Breast epithelium (tissue), 4 donors: ENCODE measurements around the gene ZNF492. TPM values are rescaled to one million over a fixed set of nuclear protein-coding genes. Genes with fewer than 3 reads are reported as not detected.
"Not testable (repeated sequence)": the region's sequence is repeated elsewhere in the genome, so short reads cannot be mapped to it uniquely, and the experiment has no call there.

Source experiments
- DNase-seq, 2 donors: peaks; one replicate each; pipeline ENCODE4 v3.0.0-alpha.2; 2019; ENCODE audit warnings: low spot score in 2 of 2
- H3K27ac ChIP-seq, 2 donors: fragments of 200-600 bp; sonication (generic) in 1 of 2; one replicate each; pipeline ENCODE4 v1.5.1; 2016 to 2019; ENCODE audit warnings: mild to moderate bottlenecking in 1 of 2
- H3K27me3 ChIP-seq, 2 donors: fragments of 200-600 bp; sonication (generic) in 1 of 2; one replicate each; pipeline versions ENCODE4 v1.5.1 to v1.6.0; 2017 to 2019; ENCODE audit warnings: control low read depth in 1 of 2, mild to moderate bottlenecking in 1 of 2
- H3K36me3 ChIP-seq: fragments of 200-600 bp; one replicate; pipeline ENCODE4 v1.5.1; 2019
- H3K4me1 ChIP-seq, 2 donors: fragments of 200-600 bp; sonication (generic); one replicate each; pipeline ENCODE4 v1.5.1; 2016 to 2019; ENCODE audit warnings: control low read depth in 1 of 2
- H3K4me3 ChIP-seq, 3 donors: fragments of 200-600 bp; sonication (generic); 1 replicate in 2 of 3; 2 replicates in 1 of 3; pipeline ENCODE4 v1.5.1; 2016 to 2019; ENCODE audit warnings: mild to moderate bottlenecking in 3 of 3, moderate library complexity in 2 of 3
- H3K9me3 ChIP-seq, 2 donors: fragments of 200-600 bp; sonication (generic) in 1 of 2; one replicate each; pipeline ENCODE4 v1.5.1; 2016 to 2019; ENCODE audit warnings: control low read depth in 1 of 2
- CTCF ChIP-seq, 3 donors: fragments of 450-650 bp; IDR thresholded peaks; one replicate each; pipeline ENCODE4 v1.5.1; 2016 to 2017; ENCODE audit warnings: antibody characterized with exemption in 3 of 3, mild to moderate bottlenecking in 3 of 3, moderate library complexity in 3 of 3
- POLR2A ChIP-seq: fragments of 450-650 bp; IDR thresholded peaks from one replicate; pipeline ENCODE4 v1.6.1; 2016; ENCODE audit warnings: antibody characterized with exemption, mild to moderate bottlenecking, moderate library complexity
- POLR2AphosphoS5 ChIP-seq, 3 donors: sonication (generic); formaldehyde crosslinking; IDR thresholded peaks; one replicate each; pipeline ENCODE4 v1.6.1; 2017; ENCODE audit warnings: antibody characterized with exemption in 3 of 3
- intact Hi-C: fragments of 100-400 bp; cut with DNase I; formaldehyde crosslinking; loops from one replicate; pipeline ENCODE4 v1.15.1; 2023; ENCODE audit warnings: low total_unique reads
- total RNA-seq, 3 donors: library from RNA; depleted of rRNA; stranded (reverse); fragments of >200 nt; gene quantifications; one replicate each; pipeline ENCODE4 v1.1.0, GENCODE V29; 2016

ZNF492 gene
- total RNA-seq, 3 donors from 2014 or later: 0.32 to 1.2 (median 0.98) TPM

- TF ChIP-seq POLR2AphosphoS5 (IDR thresholded peaks at IDR 0.05) (no peak), POLR2A (no peak)
- Histone ChIP-seq H3K27me3 (no peaks in the 10 kb centered on the region), H3K9me3 (no peaks in the 10 kb centered on the region), H3K27ac (no peak overlapping the region), H3K4me1 (peaks cover 0 to 4% of the 10 kb centered on the region in 2 donors), H3K36me3 (no peaks in the 10 kb centered on the region), H3K4me3 (peak overlapping the region; percentile 60 to 83 (median 82))
- no peak for DNase-seq
- intact Hi-C loops: no loop called here
Measured at GRCh38 chr19:22634450-22634827, 315 bp downstream of the ZNF492 start.

- H3K4me3 ChIP-seq, intact Hi-C loops: not testable (repeated sequence)
- H3K9me3 ChIP-seq: peaks cover 24 to 61% of the 10 kb centered on the region in 2 donors
Measured at GRCh38 chr19:22685493-22685892, 51.4 kb downstream of the ZNF492 start.

GRCh38 chr19:22702661-22703060 lies 68.5 kb downstream of the ZNF492 start:
- DNase-seq, H3K27ac ChIP-seq, H3K27me3 ChIP-seq, H3K4me3 ChIP-seq, intact Hi-C loops, H3K36me3 ChIP-seq, H3K4me1 ChIP-seq: not testable (repeated sequence)
- peaks cover 20 to 63% of the 10 kb centered on the region in 2 donors for H3K9me3 ChIP-seq

More at GRCh38 chr19:22685493-22685892, 51.4 kb downstream of the ZNF492 start:
- H3K27me3 ChIP-seq, H3K27ac ChIP-seq, DNase-seq, H3K36me3 ChIP-seq, H3K4me1 ChIP-seq: not testable (repeated sequence)

GRCh38 chr19:22703096-22703495 lies 69.0 kb downstream of the ZNF492 start:
- intact Hi-C loops, H3K4me1 ChIP-seq, H3K27ac ChIP-seq, H3K36me3 ChIP-seq, H3K27me3 ChIP-seq, DNase-seq, H3K4me3 ChIP-seq: not testable (repeated sequence)
- peaks cover 20 to 63% of the 10 kb centered on the region in 2 donors for H3K9me3 ChIP-seq

- Histone ChIP-seq H3K4me1 (no peaks in the 10 kb centered on the region), H3K36me3 (no peaks in the 10 kb centered on the region), H3K4me3 (no peak overlapping the region), H3K27ac (no peak overlapping the region), H3K27me3 (no peaks in the 10 kb centered on the region), H3K9me3 (peaks cover 11 to 46% of the 10 kb centered on the region in 2 donors)
- TF ChIP-seq POLR2AphosphoS5 (IDR thresholded peaks at IDR 0.05): no peak
- TF ChIP-seq POLR2A: no peak
- TF ChIP-seq CTCF (IDR thresholded peaks at IDR 0.05): no peak
- DNase-seq: no peak
- intact Hi-C loops: no loop called here
Measured at GRCh38 chr19:22708983-22709382, 74.9 kb downstream of the ZNF492 start.

Other genes starting within 250 kb of the ZNF492 start
- 10 to 100 TPM in 2 of 3 donors, 1 to 10 TPM in 1; 1.8 to 19.2 (median 12.5) TPM for gene ZNF98, start 212.0 kb upstream of the ZNF492 start, total RNA-seq
- 1 to 10 TPM in 1 of 3 donors, under 1 TPM in 2; 0.16 to 1.6 (median 0.33) TPM for gene ZNF99, start 149.8 kb downstream of the ZNF492 start, total RNA-seq
- not detected for gene ZNF723, start 198.0 kb downstream of the ZNF492 start, total RNA-seq